Upper lobe of left lung (tissue), 6 donors: ENCODE data around the gene LHX2. TPM values are rescaled to one million over a fixed set of nuclear protein-coding genes. Genes with fewer than 3 reads are reported as not detected.

Source experiments
- ATAC-seq, 2 donors: fragments of 200-7000 bp; cut with Tn5 transposase; one replicate each; pipeline ENCODE4 v1.9.1; 2022; ENCODE audit warnings: mild to moderate bottlenecking in 2 of 2, moderate library complexity in 2 of 2; ENCODE audit not compliant: low FRiP score in 2 of 2
- DNase-seq, 2 donors: peaks; one replicate each; pipeline ENCODE4 v3.0.0-alpha.2; 2019 to 2020
- H3K27ac ChIP-seq, 4 donors: fragments of 200-600 bp; sonication (generic); one replicate each; pipeline ENCODE4 v1.5.1; 2016 to 2019
- H3K27me3 ChIP-seq, 4 donors: fragments of 200-600 bp; sonication (generic); one replicate each; pipeline ENCODE4 v1.5.1; 2017 to 2019
- H3K36me3 ChIP-seq, 4 donors: fragments of 200-600 bp; sonication (generic); one replicate each; pipeline ENCODE4 v1.5.1; 2016 to 2019
- H3K4me1 ChIP-seq, 4 donors: fragments of 200-600 bp; sonication (generic); one replicate each; pipeline ENCODE4 v1.5.1; 2018 to 2019
- H3K4me3 ChIP-seq, 4 donors: fragments of 200-600 bp; sonication (generic); one replicate each; pipeline ENCODE4 v1.5.1; 2017 to 2019; ENCODE audit warnings: mild to moderate bottlenecking in 2 of 4, moderate library complexity in 1 of 4
- H3K9me3 ChIP-seq, 4 donors: fragments of 200-600 bp; sonication (generic); one replicate each; pipeline ENCODE4 v1.5.1; 2018 to 2019
- EP300 ChIP-seq, 4 donors: sonication (generic); formaldehyde crosslinking; IDR thresholded peaks; one replicate each; pipeline ENCODE4 v1.5.1; 2017; ENCODE audit warnings: antibody characterized with exemption in 4 of 4, control low read depth in 2 of 4
- POLR2A ChIP-seq, 4 donors: fragments of 450-650 bp; IDR thresholded peaks; one replicate each; pipeline ENCODE4 v1.5.1; 2016 to 2017; ENCODE audit warnings: antibody characterized with exemption in 4 of 4, mild to moderate bottlenecking in 2 of 4
- POLR2AphosphoS5 ChIP-seq, 2 donors: sonication (generic); formaldehyde crosslinking; IDR thresholded peaks; one replicate each; pipeline ENCODE4 v1.5.1; 2017; ENCODE audit warnings: antibody characterized with exemption in 2 of 2
- WGBS, 2 donors: methylation state at CpG; one replicate each; pipeline ENCODE4 v1.1.5; 2017 to 2018; 5-methylcytosine and 5-hydroxymethylcytosine counted together
- total RNA-seq, 6 donors: library from RNA; depleted of rRNA in 4 of 6; stranded (reverse); fragments of >200 nt in 4 of 6; gene quantifications; one replicate each; pipeline versions ENCODE4 v1.1.0 to v1.2.1, GENCODE V29; 2016 to 2021
- TF ChIP-seq, protein P1 (sequence below), 6 experiments: fragments of 450-650 bp in 4 of 6; fragments of 200-600 bp in 2 of 6; sonication (generic) in 2 of 6; IDR thresholded peaks; one replicate each; pipeline ENCODE4 v1.5.1; 2016 to 2019; ENCODE audit warnings: antibody characterized with exemption in 6 of 6
- donor health status: DM: no; HTN: no; CAD: no; lungs with moderate emphysema.
- donor health status: DM: no; HTN: yes; CAD: no; lungs with severe emphysema.

LHX2 gene
- total RNA-seq, 6 donors from 2014 or later, result not detected

GRCh38 chr9:124066783-124067577 lies 55.4 kb downstream of the LHX2 start:
- Histone ChIP-seq H3K36me3 (no peaks in the 10 kb centered on the region), H3K27me3 (no peaks in the 10 kb centered on the region), H3K27ac (no peak overlapping the region), H3K4me1 (no peaks in the 10 kb centered on the region), H3K9me3 (no peaks in the 10 kb centered on the region), H3K4me3 (no peak overlapping the region)
- no peak for ATAC-seq
- TF ChIP-seq, protein P1, sequence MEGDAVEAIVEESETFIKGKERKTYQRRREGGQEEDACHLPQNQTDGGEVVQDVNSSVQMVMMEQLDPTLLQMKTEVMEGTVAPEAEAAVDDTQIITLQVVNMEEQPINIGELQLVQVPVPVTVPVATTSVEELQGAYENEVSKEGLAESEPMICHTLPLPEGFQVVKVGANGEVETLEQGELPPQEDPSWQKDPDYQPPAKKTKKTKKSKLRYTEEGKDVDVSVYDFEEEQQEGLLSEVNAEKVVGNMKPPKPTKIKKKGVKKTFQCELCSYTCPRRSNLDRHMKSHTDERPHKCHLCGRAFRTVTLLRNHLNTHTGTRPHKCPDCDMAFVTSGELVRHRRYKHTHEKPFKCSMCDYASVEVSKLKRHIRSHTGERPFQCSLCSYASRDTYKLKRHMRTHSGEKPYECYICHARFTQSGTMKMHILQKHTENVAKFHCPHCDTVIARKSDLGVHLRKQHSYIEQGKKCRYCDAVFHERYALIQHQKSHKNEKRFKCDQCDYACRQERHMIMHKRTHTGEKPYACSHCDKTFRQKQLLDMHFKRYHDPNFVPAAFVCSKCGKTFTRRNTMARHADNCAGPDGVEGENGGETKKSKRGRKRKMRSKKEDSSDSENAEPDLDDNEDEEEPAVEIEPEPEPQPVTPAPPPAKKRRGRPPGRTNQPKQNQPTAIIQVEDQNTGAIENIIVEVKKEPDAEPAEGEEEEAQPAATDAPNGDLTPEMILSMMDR (IDR thresholded peaks at IDR 0.05), result no peak
- TF ChIP-seq EP300 (IDR thresholded peaks at IDR 0.05) (no peak), POLR2A (IDR thresholded peaks at IDR 0.05) (no peak), POLR2AphosphoS5 (IDR thresholded peaks at IDR 0.05) (no peak)
- no peak for DNase-seq
- 89 to 90% methylated on average over 13 of the region's 13 CpGs for WGBS, 2 donors

- H3K27ac ChIP-seq, result no peak overlapping the region
- no peak overlapping the region for H3K4me3 ChIP-seq
- TF ChIP-seq EP300 (IDR thresholded peaks at IDR 0.05), result no peak
- TF ChIP-seq, protein P1 (IDR thresholded peaks at IDR 0.05), result no peak
- TF ChIP-seq POLR2AphosphoS5 (IDR thresholded peaks at IDR 0.05), result no peak
- TF ChIP-seq POLR2A (IDR thresholded peaks at IDR 0.05), result no peak
- no peaks in the 10 kb centered on the region for H3K4me1 ChIP-seq
- DNase-seq, result no peak
- WGBS, 2 donors, result 90 to 95% methylated on average over 2 to 3 of the region's 3 CpGs
- no peaks in the 10 kb centered on the region for H3K9me3 ChIP-seq
- H3K36me3 ChIP-seq, result no peaks in the 10 kb centered on the region
- ATAC-seq, result no peak
- H3K27me3 ChIP-seq, result no peaks in the 10 kb centered on the region
Measured at GRCh38 chr9:124068251-124068650, 56.7 kb downstream of the LHX2 start.

- no peak for DNase-seq
- no peak overlapping the region for H3K27ac ChIP-seq
- H3K4me3 ChIP-seq, result no peak overlapping the region
- H3K27me3 ChIP-seq, result no peaks in the 10 kb centered on the region
- no peaks in the 10 kb centered on the region for H3K36me3 ChIP-seq
- ATAC-seq, result no peak
- TF ChIP-seq POLR2AphosphoS5 (IDR thresholded peaks at IDR 0.05), result no peak
- TF ChIP-seq, protein P1 (IDR thresholded peaks at IDR 0.05), result no peak
- WGBS, 2 donors, result 57 to 80% methylated on average over 1 of the region's 1 CpG
- H3K4me1 ChIP-seq, result no peaks in the 10 kb centered on the region
- H3K9me3 ChIP-seq, result no peaks in the 10 kb centered on the region
Measured at GRCh38 chr9:124074746-124075145, 63.2 kb downstream of the LHX2 start.

DNA sequence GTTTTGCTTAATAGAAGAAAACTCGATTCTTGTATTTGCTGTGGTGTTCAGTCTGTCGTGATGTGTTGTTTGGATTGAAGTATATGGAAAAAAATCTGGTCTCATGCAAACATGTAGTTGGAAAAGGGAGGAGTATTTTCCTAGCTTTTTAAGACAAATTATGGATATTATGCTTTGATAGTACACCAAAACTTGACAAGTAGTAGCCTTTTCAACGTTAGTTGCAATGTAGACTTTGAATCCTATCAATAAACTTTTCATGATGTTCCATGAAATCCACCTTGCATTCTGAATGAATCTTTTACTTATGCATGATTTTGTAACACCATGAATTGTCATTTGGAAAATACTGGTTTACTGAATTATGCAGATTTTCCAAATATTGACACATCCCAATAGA lies 64.2 kb downstream of the LHX2 start:
- TF ChIP-seq POLR2AphosphoS5 (IDR thresholded peaks at IDR 0.05) (no peak), POLR2A (IDR thresholded peaks at IDR 0.05) (no peak), EP300 (IDR thresholded peaks at IDR 0.05) (no peak)
- TF ChIP-seq, protein P1 (IDR thresholded peaks at IDR 0.05), result no peak
- WGBS, 2 donors, result 83 to 88% methylated on average over 3 of the region's 3 CpGs
- no peak overlapping the region for H3K4me3 ChIP-seq
- no peaks in the 10 kb centered on the region for H3K4me1 ChIP-seq
- no peaks in the 10 kb centered on the region for H3K9me3 ChIP-seq
- H3K36me3 ChIP-seq, result no peaks in the 10 kb centered on the region
- H3K27me3 ChIP-seq, result no peaks in the 10 kb centered on the region
- H3K27ac ChIP-seq, result no peak overlapping the region
- DNase-seq (no peak), ATAC-seq (no peak)
